ENCODE data around the gene C1orf185. TPM values are rescaled to one million over a fixed set of nuclear protein-coding genes. Genes with fewer than 3 reads are reported as not detected.
"Not testable (repeated sequence)": the region's sequence is repeated elsewhere in the genome, so short reads cannot be mapped to it uniquely, and the experiment has no call there.

The C1orf185 gene
- total and polyA plus RNA-seq, 10 donors = not detected

DNA sequence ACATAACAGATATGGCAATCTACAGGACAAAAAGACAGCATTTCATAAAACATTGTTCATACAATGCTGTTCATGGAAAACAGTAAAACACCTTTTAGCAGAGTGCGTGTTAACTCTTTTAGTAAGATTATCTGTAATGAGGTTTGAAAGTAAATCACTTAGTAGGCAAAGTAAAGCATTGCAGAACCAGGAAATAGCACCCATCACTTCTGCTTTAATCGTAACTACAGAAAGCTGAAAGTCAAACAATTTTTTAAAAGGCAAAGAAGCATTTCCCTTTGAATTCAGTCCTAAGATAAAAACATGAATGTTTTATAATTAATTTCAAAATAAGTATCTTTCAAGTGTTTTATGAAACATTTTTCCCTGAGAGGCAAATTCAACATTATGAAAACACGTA is 70.8 kb downstream of the C1orf185 start:
- Histone ChIP-seq H3K4me1 (peaks cover 0 to 31% (median 6%) of the 10 kb centered on the region in 6 donors), H3K36me3 (no peaks in the 10 kb centered on the region), H3K9me3 (peaks cover 0 to 3% (median 0%) of the 10 kb centered on the region in 8 donors), H3K4me3 (no peak overlapping the region), H3K27me3 (replicated peaks in 1 of 7) (peaks cover 0 to 19% (median 0%) of the 10 kb centered on the region in 7 donors), H3K27ac (peak overlapping the region in 4 of 8 donors; percentile 19 to 82 (median 70))
- WGBS, 5 donors = 63 to 77% (median 66%) methylated on average over 3 of the region's 3 CpGs
- TF ChIP-seq POLR2AphosphoS5 (IDR thresholded peaks at IDR 0.05) (no peak), POLR2A (IDR thresholded peaks at IDR 0.05) (no peak)
- TF ChIP-seq, protein P1, sequence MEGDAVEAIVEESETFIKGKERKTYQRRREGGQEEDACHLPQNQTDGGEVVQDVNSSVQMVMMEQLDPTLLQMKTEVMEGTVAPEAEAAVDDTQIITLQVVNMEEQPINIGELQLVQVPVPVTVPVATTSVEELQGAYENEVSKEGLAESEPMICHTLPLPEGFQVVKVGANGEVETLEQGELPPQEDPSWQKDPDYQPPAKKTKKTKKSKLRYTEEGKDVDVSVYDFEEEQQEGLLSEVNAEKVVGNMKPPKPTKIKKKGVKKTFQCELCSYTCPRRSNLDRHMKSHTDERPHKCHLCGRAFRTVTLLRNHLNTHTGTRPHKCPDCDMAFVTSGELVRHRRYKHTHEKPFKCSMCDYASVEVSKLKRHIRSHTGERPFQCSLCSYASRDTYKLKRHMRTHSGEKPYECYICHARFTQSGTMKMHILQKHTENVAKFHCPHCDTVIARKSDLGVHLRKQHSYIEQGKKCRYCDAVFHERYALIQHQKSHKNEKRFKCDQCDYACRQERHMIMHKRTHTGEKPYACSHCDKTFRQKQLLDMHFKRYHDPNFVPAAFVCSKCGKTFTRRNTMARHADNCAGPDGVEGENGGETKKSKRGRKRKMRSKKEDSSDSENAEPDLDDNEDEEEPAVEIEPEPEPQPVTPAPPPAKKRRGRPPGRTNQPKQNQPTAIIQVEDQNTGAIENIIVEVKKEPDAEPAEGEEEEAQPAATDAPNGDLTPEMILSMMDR (IDR thresholded peaks at IDR 0.05 in 8 of 11, conservative IDR thresholded peaks at IDR 0.05 in 3 of 11) = no peak
- intact Hi-C loops (cut with DNase I; ENCODE audit: low total_unique reads) = no loop called here
- DNase-seq = no peak

DNA sequence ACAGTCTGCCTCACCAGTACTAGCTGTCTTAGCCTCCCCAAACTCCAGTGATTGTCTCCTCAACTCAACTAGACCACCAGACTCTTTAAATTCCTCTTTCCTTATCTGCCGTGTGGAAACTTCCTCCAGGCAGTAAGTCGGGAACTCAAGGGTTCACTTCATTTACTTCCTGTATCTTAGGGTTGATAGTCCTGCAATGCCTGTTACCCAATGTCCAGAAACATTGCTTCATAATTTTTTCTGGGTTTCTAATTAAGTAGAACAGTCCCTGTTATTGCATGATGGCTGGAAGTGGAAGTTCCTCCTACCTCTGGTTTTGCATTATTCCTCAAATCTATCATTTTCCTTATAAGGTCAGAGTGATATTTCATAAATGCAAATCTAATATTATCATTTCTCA is 73.2 kb downstream of the C1orf185 start:
- peak overlapping the region in 6 of 8 donors; percentile 15 to 82 (median 68) for H3K27ac ChIP-seq

DNA sequence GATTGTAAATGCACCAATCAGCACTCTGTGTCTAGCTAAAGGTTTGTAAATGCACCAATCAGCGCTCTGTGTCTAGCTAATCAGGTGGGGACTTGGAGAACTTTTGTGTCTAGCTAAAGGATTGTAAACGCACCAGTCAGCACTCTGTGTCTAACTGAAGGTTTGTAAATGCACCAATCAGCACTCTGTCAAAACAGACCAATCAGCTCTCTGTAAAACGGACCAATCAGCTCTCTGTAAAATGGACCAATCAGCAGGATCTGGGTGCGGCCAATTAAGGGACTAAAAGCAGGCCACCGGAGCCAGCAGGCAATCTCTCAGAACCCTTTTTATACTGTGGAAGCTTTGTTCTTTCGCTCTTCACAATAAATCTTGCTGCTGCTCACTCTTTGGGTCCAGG is 76.0 kb downstream of the C1orf185 start:
- H3K27ac ChIP-seq; H3K36me3 ChIP-seq; H3K9me3 ChIP-seq; H3K4me3 ChIP-seq; intact Hi-C loops (cut with DNase I; ENCODE audit: low total_unique reads); DNase-seq: not testable (repeated sequence)
- 87 to 97% (median 91%) methylated on average over 6 of the region's 6 CpGs for WGBS, 5 donors
- Histone ChIP-seq H3K4me1 (peaks cover 0 to 22% (median 2%) of the 10 kb centered on the region in 6 donors), H3K27me3 (replicated peaks in 1 of 7) (peaks cover 0 to 49% (median 0%) of the 10 kb centered on the region in 7 donors)

More for the DNA sequence above, 73.2 kb downstream of the C1orf185 start:
- WGBS, 5 donors = 7 to 23% (median 13%) methylated on average over 2 of the region's 2 CpGs
- no peaks in the 10 kb centered on the region for H3K36me3 ChIP-seq
- DNase-seq = no peak
- peaks cover 0 to 3% (median 0%) of the 10 kb centered on the region in 8 donors for H3K9me3 ChIP-seq
- H3K4me3 ChIP-seq = no peak overlapping the region
- intact Hi-C loops (cut with DNase I; ENCODE audit: low total_unique reads) = no loop called here
- H3K4me1 ChIP-seq = peaks cover 0 to 25% (median 3%) of the 10 kb centered on the region in 6 donors
- TF ChIP-seq POLR2AphosphoS5 (IDR thresholded peaks at IDR 0.05) (peak in 1 of 3 donors; percentile 16), POLR2A (IDR thresholded peaks at IDR 0.05) (no peak)
- TF ChIP-seq, protein P1 (IDR thresholded peaks at IDR 0.05 in 8 of 11, conservative IDR thresholded peaks at IDR 0.05 in 3 of 11) = no peak
- H3K27me3 ChIP-seq (replicated peaks in 1 of 7) = peaks cover 0 to 30% (median 0%) of the 10 kb centered on the region in 7 donors

DNA sequence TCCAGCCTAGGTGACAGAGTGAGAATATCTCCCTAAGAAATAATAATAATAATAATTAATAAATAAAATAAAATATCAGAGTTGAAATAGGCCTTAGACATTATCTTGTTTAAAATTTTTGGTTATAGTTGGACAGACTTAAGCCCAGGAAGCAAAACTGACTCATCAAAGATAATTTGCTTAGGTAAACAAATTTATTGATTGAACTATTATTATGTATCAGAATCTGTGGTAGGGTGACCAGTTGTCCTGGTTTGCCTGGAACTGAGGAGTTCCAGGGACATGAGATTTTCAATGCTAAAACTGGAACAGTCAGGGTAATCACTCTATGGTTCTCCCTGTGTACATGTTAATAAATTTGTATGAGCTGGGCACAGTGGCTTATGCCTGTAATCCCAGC is 86.2 kb downstream of the C1orf185 start:
- intact Hi-C loops (cut with DNase I; ENCODE audit: low total_unique reads) = loop anchor here (5.0 kb wide), 1 partner anchor 416 kb away; no protein-coding TSS in a partner anchor
- Histone ChIP-seq H3K4me1 (peaks cover 0 to 12% (median 0%) of the 10 kb centered on the region in 6 donors), H3K9me3 (no peaks in the 10 kb centered on the region), H3K27ac (no peak overlapping the region), H3K27me3 (replicated peaks in 1 of 7) (no peaks in the 10 kb centered on the region), H3K36me3 (no peaks in the 10 kb centered on the region), H3K4me3 (no peak overlapping the region)
- TF ChIP-seq POLR2AphosphoS5 (IDR thresholded peaks at IDR 0.05) = no peak
- TF ChIP-seq, protein P1 (IDR thresholded peaks at IDR 0.05 in 8 of 11, conservative IDR thresholded peaks at IDR 0.05 in 3 of 11) = no peak
- TF ChIP-seq POLR2A (IDR thresholded peaks at IDR 0.05) = no peak
- DNase-seq = no peak
